GM21367 (cell line): ENCODE measurements around the gene C22orf15.
A peak's percentile ranks its signal among the peaks of the same experiment; 100 is the strongest.

ENCODE experiments used
- ATAC-seq: cut with Tn5 transposase; IDR thresholded peaks from one replicate; pipeline ENCODE4 v1.9.1; 2021; ENCODE audit not compliant: unreplicated experiment

The C22orf15 gene

DNA sequence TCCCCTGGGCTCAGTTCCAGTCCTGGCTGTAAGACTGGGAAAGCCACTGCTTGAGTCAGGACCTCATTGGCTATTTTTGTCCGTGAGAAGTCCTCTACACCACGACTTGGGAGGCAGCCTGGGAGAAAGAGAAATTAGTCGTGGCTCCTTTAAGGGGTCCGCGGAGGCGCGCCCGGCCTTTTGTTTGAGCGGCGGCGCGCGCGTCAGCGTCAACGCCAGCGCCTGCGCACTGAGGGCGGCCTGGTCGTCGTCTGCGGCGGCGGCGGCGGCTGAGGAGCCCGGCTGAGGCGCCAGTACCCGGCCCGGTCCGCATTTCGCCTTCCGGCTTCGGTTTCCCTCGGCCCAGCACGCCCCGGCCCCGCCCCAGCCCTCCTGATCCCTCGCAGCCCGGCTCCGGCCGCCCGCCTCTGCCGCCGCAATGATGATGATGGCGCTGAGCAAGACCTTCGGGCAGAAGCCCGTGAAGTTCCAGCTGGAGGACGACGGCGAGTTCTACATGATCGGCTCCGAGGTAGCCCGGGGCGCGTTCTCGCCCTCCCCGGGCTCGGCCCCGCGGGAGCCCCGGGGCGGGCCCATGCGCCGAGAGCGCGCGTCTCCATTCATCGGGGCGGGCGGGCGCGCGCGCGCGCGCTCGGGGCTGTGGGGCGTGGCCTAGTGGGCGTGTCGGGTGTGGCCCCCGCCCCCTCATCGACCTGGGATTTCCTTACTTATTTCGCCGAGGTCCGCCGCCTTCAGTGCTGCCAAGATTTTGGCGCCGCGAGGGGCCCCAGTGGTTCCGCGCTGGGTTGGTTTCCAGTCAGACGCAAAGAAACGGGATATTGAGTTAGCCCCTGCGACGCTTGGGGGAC is 24.2 kb downstream of the C22orf15 start, which contains the start of gene SMARCB1:
SMARCB1 (plus strand) TSS at position 215 of the 848 bp plus-strand sequence; CDS start at position 419, 204 bp downstream.
- ATAC-seq: peak; percentile 51

DNA sequence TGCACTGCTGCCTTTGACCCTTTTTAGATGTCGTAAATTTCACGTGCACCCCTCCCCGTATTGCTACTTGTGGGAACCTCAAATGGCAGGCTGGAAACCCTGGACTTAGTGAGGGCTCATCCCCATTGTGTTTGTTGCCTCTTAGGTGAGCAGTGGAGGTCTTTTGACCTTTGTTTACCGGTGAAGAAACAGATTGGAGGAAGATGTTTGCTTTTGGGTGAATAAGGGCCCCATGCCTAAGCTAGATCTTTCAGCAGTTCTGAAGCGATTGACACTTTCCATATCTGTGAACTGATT is 24.8 kb downstream of the C22orf15 start:
- peak; percentile 23 for ATAC-seq

DNA sequence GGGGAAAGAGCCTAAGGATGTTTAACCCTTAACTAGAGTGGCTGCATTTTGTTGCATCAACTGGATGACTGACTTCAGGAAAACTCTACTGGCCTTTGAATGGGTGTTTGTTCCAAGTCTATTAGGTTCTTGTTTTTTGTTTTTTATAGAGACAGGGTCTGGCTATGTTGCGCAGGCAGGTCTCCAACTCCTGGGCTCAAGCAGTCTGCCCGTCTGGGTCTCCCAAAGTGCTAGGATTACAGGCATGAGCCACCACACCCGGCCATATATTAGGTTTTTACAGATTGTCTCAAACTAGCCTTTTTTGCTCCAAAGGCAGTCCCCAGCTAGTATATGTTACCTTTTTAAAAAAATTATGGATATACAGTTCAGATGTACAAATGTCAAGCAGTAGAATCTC is 25.1 kb downstream of the C22orf15 start:
- no peak for ATAC-seq

DNA sequence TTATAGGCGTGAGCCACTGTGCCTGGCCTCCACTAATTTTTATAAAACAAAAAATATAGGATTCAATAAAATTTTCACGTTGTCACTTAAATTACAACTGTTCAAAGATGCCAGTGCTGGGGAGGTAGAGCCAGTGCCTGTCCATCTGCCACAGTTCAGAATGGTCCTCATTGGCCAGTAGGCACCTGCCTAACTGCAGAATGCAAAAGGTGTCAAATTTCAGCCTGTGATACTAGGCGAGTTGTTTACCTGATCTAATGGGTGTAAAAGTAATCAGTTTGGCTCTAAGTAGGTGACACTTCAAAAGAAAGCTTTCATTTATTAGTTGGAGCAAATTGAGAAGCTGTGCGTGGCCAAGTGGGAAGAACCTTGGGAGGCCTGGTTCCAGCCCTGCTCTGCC is 26.3 kb downstream of the C22orf15 start:
- no peak for ATAC-seq

GRCh38 chr22:23789638-23790037 is 26.8 kb downstream of the C22orf15 start:
- ATAC-seq: no peak

DNA sequence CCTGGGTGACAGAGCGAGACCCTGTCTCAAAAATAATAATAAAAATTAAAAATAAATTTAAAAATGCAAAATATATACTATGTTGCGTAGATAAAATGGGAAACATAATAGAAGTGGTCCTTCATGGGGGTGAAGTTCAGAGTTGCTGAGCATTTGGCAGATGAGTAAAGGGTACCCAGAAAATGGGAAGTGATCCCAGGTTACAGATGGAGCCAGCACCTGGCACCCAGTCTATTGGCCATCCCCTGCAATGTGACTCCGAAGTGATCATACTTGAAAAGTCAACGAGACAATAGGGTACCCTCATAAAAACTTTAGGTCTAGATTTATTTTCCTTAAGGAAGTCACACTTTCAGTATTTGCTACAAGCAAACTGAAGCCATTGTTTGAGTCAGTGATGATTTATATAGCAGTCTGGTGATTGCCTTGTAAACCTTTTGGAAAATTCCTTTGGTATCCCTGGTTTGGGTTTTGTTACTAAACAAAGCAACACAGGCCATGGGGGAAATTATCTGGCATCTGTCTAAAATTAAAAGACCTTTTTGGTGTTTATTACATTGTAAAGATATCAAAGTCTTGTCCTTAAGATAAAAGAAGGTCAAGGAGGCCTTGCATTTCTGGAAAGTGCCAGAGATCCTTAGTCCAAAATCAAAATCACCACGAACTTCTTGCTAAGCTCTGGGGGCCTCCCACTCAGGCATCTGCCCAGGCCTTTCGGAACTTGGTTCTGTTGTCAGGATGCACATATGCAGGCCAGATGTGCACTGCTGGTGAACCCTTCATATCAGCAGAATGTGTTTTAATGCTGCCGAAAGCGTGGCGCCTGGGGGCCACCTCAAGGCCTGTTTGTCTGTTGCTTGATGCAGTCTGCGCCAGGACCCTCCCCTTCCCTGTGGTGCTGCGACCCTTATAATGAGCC is 28.3 kb downstream of the C22orf15 start:
- no peak for ATAC-seq

DNA sequence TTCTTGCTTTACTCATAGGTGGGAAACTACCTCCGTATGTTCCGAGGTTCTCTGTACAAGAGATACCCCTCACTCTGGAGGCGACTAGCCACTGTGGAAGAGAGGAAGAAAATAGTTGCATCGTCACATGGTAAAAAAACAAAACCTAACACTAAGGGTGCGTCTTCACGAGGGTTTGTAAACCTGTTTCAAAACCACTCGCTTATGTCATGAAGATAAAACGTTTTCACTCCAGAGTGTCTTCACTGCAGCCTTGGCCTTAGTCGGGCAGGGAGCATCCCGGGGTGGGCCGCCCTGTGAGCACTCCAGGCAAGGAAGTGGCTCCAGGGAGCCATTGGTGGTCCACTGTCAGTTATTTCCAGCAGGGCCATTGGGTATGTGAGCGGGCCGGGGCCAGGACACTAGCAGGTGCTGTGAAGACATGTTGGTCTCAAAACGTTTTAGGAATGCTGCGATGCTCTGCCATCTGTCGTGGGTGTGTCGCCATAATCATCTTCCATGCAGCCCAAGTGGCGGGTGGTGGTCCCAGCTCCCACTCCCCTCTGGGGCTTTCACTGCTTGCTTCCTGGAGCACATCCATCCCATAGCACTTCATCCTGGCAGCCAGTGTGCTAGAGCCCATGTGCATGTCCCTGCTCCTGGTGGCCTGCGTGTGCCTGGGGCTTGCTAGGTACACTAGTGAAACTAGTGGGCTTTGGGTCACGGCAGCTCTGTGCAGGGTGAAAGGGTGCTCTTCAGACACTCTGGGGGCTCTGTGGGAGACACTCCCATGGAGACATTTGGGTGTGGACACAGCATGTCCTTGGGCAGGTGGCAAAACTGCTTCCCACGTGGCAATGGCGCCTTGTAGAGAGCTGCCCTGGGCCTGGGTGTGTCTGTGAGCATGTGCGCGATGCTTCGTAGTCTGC is 29.2 kb downstream of the C22orf15 start:
- no peak for ATAC-seq

- ATAC-seq: no peak
These were observed 30.5 kb downstream of the C22orf15 start for GRCh38 chr22:23793326-23793725.

GRCh38 chr22:23796461-23796860 is 33.7 kb downstream of the C22orf15 start:
- ATAC-seq: no peak

- no peak for ATAC-seq
These were observed 37.8 kb downstream of the C22orf15 start for GRCh38 chr22:23800297-23801237.

DNA sequence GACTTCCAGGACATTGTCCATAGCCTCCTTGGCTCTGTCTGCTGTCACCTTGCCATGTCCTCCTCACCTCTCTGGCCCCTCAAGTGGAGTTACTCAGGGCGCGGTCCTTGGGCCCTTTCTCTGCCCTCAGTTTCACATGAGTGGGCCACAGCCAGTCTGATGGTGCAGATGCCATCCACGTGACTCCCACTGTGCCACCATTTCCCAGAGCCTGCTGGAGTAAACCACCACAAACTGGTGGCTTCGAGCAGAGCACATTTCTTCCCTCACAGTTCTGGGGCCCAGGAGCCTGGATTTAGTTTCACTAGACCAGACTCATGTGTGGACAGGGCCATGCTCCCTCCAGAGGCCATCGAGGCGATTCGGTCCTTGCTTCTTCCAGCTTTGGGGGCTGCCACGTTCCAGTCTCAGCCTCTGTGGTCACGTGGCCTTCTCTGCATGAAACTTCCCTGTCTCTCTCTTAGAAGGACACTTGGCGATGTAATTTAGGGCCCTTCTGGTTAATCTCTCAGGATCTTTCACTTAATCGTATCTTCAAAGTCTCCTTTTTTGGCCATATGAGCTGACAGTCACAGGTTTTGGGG is 38.5 kb downstream of the C22orf15 start:
- no peak for ATAC-seq

GRCh38 chr22:23801886-23802377 is 39.1 kb downstream of the C22orf15 start:
- no peak for ATAC-seq

GRCh38 chr22:23803001-23803819 is 40.4 kb downstream of the C22orf15 start:
- ATAC-seq: no peak

DNA sequence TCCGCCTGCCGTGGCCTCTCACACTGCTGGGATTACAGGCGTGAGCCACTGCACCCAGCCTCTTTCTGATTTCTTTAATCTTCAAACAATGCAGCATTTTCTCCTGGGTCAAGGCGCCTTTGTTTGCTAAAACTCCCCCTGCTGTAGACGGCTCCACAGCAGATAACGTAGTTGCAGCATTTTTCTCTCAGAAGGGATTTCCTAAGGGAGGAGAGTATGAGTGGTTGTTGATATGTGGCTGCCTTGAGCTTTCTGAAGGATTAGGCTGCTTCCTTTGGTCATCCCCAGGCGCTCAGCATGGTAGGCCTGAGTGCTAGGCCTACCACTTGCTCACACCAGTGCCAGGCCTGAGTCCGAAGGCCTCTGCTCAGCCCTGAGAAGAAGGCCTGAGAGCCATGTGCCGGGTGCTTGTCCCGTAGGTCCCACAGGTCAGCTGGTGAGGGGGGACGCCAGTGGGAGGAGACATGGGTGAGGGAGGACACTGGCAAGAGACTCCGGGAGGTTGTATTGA is 42.0 kb downstream of the C22orf15 start:
- no peak for ATAC-seq

DNA sequence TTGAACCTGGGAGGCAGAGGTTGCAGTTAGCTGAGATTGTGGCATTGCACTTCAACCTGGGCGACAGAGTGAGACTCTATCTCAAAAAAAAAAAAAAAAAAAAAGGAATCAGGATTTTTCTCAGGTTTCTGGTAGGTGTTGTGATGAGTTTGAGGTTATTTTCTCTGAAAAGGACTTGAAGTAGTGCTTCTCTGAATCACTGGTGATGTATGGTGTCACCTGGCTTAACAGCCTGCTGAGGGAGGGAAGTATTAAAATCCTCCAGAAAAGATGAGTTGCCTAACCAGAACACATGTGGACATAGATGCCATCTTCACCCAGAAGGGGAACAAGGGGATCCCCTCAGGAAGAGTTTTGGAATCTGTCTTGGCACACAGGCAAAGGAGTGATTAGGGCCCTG is 44.0 kb downstream of the C22orf15 start:
- ATAC-seq: no peak

DNA sequence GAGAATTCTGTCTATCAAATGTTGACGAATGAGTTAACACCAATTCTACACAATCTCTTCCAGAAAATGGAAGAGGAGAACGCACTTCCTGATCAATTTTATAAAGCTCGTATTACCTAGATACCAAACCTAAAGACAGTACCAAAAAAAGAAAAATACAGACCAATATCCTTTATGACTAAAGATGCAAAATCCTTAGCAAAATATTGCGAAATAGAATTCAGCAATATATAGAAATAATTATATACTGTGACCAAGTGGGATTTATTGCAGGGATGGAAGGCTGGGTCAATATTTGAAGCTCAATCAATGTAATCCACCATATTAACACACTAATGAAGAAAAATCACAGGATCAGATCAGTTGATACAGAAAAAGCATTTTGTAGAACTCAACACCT is 49.6 kb downstream of the C22orf15 start:
- no peak for ATAC-seq
